Stimulated activated CD8-positive, alpha-beta memory T cell treated with anti-CD3 and anti-CD28 coated beads, Interleukin-2, amount 100 ng/mL, for 1 hour (primary cell): ENCODE results near the gene AK9.
"Not testable (repeated sequence)": the region's sequence is repeated elsewhere in the genome, so short reads cannot be mapped to it uniquely, and the experiment has no call there.

ENCODE experiments used
- DNase-seq, 2 donors: peaks; one replicate each; pipeline ENCODE4 v3.0.0-alpha.2; 2020; ENCODE audit warnings: low read depth in 2 of 2

Gene AK9

GRCh38 chr6:109625199-109625598, 65.8 kb downstream of the AK9 start:
- no peak for DNase-seq

DNA sequence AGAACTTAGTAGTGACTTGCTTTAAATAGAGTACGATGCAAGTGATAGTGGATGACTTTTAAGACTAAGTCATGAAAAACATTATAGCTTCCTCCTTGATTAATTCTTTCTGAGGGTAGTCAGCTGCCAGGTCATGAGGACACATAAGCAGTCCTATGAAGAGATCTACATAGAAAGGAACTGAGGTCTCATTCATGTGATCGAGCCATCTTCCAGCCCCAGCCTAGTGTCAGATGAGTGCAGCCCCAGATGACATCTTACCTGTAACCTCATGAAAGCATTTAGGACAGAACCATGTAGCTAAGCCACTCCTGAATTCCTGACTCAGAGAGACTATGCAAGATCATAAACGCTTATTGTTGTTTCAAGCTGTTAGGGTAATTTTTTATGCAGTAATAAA, 67.7 kb downstream of the AK9 start:
- DNase-seq = no peak

GRCh38 chr6:109612268-109612667, 78.7 kb downstream of the AK9 start:
- no peak for DNase-seq

DNA sequence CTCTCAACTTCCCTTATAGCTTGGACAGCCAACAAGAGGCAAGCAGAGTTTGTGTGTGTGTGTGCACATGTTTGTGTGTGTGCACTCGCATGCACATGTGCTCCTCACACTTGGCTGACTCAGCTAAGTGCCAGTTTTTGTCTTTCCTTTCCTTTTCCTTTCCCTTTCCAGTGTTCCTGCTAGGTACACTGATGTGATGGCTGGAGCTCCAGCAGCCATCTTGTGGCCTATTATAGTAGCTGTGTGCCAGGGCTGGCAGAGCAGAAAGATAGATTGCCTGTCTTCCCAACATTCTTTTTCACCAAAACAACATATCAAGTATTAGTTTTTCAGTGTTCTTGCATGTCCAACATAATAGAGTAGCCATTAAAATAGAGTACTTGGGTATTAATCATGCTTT, 79.5 kb downstream of the AK9 start:
- no peak for DNase-seq

GRCh38 chr6:109610590-109610989, 80.4 kb downstream of the AK9 start:
- DNase-seq = no peak

- DNase-seq = no peak
Observed at GRCh38 chr6:109609737-109610136, 81.3 kb downstream of the AK9 start.

DNA sequence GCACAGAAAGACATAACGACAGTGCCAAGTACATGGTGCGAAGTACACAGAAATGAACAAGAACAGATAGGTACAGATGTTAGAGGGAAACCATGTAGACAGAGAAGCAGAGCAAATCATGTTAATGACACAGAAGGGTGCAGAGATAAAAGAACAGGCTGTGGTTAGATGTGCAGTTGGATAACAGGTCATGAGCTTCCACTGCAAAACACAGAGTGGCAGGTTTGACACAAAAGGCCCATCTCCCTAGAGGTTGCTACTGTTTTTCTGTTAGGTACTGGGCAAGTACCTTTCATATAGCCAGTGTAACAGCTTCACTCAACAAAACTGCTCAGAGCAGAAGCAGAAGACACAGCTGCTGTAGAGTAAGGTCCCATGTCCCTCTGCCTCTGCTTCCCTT, 84.6 kb downstream of the AK9 start:
- no peak for DNase-seq

DNA sequence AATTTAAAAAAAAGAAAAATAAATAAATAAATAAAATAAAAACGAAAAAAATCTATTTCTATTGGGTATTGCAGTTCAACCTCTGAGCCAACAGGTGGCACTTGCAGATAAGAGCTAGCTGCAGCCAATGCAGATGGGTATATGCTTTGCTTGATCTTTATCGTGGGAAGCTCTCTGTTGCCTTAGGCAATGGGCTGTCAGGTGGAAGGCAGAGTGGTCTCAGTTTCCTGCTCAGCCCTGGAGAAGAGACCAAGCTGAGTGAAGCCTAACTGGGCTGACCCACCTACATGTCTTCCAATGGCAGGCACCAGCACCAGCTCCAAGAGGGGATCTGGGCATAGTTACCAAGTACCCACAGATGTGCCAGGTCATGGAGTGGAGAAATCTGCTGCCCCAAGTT, 95.0 kb downstream of the AK9 start:
- DNase-seq = no peak

DNA sequence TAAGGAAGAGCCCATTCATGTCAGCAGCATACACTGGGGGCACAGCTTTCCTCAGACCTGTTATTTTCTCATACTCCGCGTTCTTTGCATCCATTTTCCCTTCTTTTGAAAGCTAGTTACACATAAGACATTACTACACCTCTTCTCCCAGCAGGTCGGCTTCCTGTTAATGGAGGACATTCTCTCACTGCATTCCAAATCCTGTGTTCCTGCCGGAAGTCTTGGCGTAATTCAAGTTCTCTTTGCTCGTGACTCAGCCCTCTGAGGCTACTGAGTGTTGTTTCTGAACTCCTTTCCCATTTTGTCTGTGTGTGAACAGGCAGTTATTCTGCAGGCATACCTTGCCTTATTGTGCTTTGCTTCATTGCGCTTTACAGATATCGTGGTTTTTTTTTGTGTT, 110.5 kb downstream of the AK9 start:
- no peak for DNase-seq

DNA sequence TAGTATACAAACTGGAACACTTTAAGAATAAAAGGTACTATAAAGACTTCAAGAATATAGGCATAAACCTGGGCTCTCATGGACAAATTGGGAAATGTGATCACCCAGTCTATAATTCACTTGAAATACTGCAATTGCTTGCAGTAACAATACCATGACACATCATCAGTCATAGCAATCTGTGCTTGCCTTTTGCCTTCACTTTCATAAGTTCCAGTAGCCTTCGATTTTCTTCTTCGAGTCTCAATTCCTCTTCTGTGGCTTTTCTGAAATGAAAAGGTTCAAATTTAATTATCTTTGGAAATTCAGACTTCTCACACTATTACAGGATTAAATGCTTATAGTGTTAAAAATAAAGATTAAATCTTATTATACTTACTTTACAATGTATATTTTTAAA, 111.6 kb downstream of the AK9 start:
- DNase-seq = no peak

DNA sequence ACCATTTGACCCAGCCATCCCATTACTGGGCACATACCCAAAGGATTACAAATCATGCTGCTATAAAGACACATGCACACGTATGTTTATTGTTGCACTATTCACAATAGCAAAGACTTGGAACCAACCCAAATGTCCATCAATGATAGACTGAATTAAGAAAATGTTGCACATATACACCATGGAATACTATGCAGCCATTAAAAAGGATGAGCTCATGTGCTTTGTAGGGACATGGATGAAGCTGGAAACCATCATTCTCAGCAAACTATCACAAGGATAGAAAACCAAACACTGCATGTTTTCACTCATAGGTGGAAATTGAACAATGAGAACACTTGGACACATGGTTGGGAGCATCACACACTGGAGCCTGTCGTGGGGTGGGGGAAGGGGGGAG, 121.1 kb downstream of the AK9 start:
- not testable (repeated sequence) for DNase-seq

DNA sequence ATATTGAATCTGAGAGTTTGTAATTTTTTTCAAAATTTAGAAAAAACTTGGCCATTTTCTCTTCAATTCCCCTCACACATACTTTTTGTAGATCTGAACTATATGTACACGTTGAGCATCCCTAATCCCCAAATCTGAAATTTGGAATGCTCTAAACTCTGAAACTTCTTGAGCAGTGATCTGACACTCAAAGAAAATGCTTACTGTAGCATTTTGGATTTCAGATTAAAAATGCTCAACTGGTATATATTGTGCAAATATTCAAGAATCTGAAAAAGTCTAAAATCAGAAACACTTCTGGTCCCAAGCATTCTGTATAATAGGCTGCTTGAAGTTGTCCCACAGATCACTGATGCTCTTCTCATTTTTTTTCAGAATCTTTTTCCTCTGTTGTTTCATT, 129.2 kb downstream of the AK9 start:
- no peak for DNase-seq

DNA sequence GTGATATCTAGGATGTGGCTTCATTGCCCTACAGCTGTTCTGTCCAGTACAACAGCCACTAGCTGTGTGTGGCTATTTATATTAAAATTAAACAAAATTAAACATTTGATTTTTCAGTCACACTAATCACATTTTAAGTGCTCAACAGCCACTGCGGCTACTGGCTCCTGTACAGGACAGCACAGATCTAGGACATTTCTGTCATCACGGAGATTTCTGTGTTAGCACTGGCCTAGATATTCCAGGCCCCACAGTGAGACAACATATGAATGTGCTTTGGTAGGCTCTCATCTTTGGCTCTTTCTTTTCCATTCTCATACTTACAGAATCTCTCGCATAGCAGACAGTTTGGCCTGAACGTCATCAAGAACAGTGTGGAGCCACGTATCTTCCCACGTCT, 159.6 kb downstream of the AK9 start:
- DNase-seq = no peak

DNA sequence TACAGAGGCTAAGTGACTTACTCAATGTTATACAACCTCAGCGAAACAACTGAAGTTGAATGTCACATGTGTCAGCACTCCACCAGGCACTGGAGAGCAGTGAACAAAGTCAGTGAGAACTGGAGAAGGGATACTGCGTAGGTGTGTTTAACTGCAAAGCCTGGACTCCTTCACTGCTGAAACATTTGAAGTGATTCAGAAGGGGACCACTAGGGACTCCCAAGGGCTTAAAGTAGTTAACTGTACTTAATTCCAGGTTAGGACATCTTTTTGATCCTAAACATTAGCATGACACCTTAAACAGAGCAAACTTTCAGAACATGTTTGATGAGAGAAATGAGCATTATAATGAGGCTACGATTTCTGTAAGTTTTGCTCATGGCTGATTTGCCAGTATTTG, 163.0 kb downstream of the AK9 start:
- no peak for DNase-seq

DNA sequence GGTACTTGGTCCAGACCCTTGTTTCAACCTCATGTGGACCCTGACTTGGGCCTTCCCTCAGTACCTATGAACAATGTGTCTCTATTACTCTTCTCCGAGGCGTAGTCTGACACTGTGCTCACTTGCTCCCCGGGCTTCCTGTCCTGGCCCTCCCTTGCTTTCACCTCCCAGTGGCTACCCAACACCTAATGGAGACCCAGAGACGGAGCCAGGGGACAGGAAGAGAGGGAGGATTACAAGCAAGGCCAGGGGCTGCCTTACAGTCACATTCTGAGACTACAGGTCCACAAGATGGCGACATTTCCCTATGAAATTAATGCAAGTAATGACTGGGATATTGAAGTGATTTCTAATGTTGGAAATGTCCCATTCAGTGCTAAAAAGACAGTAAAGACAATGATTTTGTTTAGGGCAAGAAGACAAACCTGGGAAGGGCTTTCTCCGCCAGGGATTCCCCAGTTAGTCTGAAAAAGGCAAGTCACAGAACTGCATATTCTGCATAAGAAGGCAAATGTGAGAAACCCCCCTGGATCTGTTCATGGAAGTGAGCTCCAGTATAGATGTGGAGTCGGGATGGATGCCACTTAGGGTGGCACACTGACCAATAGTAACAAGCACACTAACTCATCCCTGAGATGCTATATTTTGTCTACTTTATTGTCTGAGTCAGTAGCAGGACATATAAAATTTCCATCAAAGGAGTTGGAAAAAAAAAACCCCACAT, 163.9 kb downstream of the AK9 start:
- DNase-seq = peak in 1 of 2 donors; percentile 1

DNA sequence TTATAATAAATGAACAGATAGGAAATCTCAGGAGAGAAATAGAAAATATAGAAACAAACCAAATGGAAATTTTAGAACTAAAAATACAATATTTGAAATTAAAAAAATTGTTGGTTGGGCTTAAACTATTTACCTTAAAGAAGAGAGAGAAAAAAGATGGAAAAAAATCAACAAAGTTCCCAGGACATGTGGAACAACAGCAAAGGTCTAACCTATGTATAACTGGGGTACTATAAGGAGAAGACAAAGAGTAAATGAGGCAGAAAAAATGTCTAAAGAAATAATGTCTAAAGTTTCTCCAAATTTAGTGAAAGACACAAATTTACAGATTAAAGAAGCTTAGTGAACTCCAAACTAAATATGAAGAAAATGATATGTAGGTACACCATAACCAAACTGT, 166.9 kb downstream of the AK9 start:
- no peak for DNase-seq

GRCh38 chr6:109523478-109523877, 167.5 kb downstream of the AK9 start:
- DNase-seq = no peak

DNA sequence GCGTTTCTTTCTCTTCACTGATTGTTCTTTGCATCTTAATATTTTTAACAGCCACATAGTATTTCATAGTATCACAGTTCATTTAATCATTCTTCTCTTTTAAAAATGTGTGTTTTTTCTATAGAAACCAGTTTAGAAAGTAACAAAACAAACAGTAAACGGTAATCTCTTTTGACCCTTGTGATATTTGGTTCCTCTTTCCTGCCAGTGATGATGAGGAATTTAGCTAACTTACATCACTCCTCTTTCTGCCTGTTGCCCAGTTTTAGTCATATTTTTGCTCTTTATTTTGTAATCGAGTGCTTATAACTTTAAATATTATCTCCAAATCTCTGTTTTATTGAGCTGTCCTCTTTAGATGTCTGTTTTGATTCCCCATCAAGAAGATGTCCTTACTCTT, 169.9 kb downstream of the AK9 start:
- no peak for DNase-seq

- not testable (repeated sequence) for DNase-seq
Observed at GRCh38 chr6:109519647-109520046, 171.4 kb downstream of the AK9 start.

DNA sequence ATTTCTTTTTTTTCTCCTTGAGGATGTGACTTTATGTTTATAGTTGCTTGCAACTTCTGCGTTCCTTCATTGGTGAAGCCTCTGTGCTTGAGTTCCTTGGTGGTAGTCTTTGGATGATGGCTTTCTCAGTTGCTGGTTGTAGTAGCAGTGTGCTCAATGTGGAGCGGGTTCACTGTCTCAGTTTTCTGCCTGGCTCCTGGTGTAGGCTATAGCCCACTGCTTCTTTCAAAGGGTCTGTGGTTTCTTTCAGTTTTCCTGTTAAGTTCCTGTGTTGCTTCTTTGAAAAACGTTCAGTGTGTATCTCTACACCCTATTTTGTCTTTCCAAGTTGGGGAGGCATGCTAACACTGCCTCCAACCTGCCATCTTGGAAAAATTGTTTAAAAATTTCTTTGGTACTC, 174.1 kb downstream of the AK9 start:
- no peak for DNase-seq

DNA sequence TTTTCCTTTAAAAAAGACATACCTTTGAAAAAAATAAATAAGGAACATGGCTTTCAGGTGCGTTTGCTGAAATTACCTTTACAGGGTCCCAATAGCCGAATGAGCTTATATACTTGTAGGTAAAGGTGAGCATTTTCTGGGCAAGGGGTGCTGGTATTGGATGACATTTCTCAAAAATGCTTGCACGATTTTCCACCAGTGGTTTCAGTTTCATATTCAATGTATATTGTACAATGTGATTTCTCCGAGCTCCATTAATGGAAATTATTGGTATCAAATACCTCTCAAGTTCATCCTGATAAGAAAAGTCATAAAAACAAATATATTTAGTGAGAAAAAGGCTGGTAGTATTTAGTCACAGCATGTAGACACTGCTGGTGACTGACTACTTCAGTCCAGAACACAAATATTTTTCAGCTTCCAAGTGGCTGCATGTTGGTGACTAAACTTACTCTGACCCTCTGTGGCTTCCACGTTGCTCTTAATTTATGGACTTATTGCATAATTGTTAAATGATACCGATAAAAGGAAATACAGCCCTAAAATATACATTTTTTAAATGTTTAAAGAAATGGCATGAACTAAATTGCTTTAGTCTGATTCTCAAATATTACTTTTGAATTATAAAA, 175.1 kb downstream of the AK9 start:
- no peak for DNase-seq

DNA sequence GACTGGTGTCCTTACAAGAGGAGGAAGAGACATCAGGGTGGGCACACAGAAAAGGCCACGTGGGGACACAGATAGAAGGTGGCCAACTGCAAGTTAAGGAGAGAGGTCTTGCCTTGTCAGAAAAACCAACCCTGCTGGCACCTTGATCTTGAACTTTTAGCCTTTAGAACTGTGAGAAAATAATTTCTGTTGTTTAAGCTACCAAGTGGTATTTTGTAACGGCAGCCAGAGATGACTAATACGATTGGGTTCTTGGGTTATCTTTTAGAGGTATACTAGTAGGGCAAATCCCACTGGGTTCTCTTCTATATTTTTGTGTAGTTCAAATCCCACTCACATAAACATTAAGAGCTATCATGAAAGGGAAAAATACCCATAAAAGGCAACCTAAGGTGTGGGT, 176.1 kb downstream of the AK9 start:
- no peak for DNase-seq

DNA sequence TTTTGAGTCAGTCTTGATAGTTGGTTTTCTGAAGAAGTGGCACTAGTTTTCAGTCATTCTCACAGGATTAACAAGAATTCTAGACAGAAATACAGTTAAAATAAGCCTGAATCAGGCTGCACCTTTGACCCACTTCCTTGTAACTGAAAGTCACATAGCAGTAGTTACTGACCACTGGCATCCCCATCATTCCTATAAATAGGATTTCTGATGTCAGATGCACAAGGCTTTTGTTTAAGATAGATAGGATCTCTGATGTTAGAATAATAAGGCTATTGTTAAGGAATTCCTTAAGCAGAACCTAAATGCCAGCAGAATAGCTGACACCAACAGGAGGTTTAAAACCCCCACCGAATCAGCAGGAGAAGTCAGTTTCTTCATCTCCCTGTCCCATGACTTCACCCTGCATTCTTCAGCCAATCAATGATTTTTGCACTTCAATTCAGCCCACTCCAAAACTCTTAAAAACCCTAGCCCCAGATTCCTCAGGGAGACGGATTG, 177.4 kb downstream of the AK9 start:
- DNase-seq = no peak
